Panc1 (cell line): Measurements from ENCODE around the gene TBXAS1.

Experiments
- CTCF ChIP-seq: fragments of 450-650 bp; IDR thresholded peaks from 2 replicates; pipeline ENCODE4 v1.5.1; 2017; ENCODE audit warnings: mild to moderate bottlenecking
- POLR2AphosphoS5 ChIP-seq: IDR thresholded peaks from 2 replicates; pipeline ENCODE4 v1.6.1; 2012; ENCODE audit warnings: mild to moderate bottlenecking, low read depth, low read length, moderate library complexity
- REST ChIP-seq, 2 experiments: IDR thresholded peaks; 2 replicates each; pipeline ENCODE4 v1.6.1; 2011 to 2012; ENCODE audit warnings: low read depth in 2 of 2, control low read depth in 1 of 2, low read length in 1 of 2, mild to moderate bottlenecking in 1 of 2, moderate library complexity in 1 of 2; ENCODE audit not compliant: insufficient read depth in 1 of 2

GRCh38 chr7:140062528-140063299, 233.7 kb downstream of the TBXAS1 start, which contains the start of gene PARP12:
- no peak for TF ChIP-seq CTCF
- peak; percentile 70 for TF ChIP-seq POLR2AphosphoS5
- 0 out of 4 replicates have a peak, but pooled peaks of 1 of the 2 experiments have one; percentile 7 for TF ChIP-seq REST (IDR thresholded peaks at IDR 0.05; ENCODE audit: insufficient read depth in 1 of 2, low read depth in 2 of 2, low read length in 1 of 2)
